Kidney epithelial cell (primary cell): ENCODE results near the gene SMOC1. TPM values are rescaled to one million over a fixed set of nuclear protein-coding genes. Genes with fewer than 3 reads are reported as not detected.

Experiments used
- DNase-seq: peaks from one replicate; pipeline ENCODE4 v3.0.0-alpha.2; 2010; ENCODE audit warnings: low read depth
- H3K27me3 ChIP-seq: 2 replicates; pipeline ENCODE4 v1.6.0; 2011; ENCODE audit warnings: low read length; ENCODE audit not compliant: control insufficient read depth, insufficient read depth
- H3K36me3 ChIP-seq: 2 replicates; pipeline ENCODE4 v1.5.1; 2011; ENCODE audit warnings: low read length; ENCODE audit not compliant: control insufficient read depth, insufficient read depth
- H3K4me3 ChIP-seq: 2 replicates; pipeline ENCODE4 v1.5.1; 2011; ENCODE audit warnings: low read depth, mild to moderate bottlenecking, control low read depth, low read length
- CTCF ChIP-seq: IDR thresholded peaks from 2 replicates; pipeline ENCODE4 v1.5.1; 2011; ENCODE audit warnings: mild to moderate bottlenecking, moderate library complexity, low read length, control low read depth, inconsistent platforms; ENCODE audit not compliant: insufficient read depth, poor library complexity, severe bottlenecking
- total RNA-seq: library from RNA; depleted of rRNA; stranded (reverse); fragments of >200 nt; gene quantifications from 2 replicates; pipeline ENCODE4 v1.2.3, GENCODE V29; 2015

SMOC1 gene
- total RNA-seq, 1 donor from 2014 or later: 2.7 TPM

DNA sequence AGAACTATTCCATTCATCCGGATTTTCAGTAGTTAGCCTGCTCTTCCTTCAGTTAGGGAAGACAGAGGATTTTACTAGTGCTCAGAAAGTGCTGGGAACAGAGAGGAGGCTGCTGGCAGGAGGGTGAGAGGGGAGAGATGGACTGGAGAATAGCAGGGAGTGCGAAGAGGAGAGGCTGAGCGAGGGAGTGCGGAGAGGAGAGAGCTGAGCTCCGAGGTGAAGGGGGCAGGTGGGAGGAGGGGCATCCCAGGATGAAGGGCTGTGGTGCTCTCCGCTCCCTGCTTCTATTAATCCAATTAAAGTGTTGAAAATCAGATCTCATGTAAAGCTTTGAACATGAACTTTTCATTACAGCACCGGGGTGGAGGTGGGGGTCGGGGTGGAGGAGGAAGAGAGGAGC, 20.4 kb upstream of the SMOC1 start:
- TF ChIP-seq CTCF: no peak
- H3K27me3 ChIP-seq: peaks cover 9% of the 10 kb centered on the region
- DNase-seq: no peak
- H3K4me3 ChIP-seq: no peak overlapping the region
- no peaks in the 10 kb centered on the region for H3K36me3 ChIP-seq

- Histone ChIP-seq H3K4me3 (no peak overlapping the region), H3K36me3 (no peaks in the 10 kb centered on the region), H3K27me3 (peaks cover 5% of the 10 kb centered on the region)
- TF ChIP-seq CTCF: no peak
- no peak for DNase-seq
These were observed 19.6 kb upstream of the SMOC1 start for GRCh38 chr14:69859591-69859990.

- no peak overlapping the region for H3K4me3 ChIP-seq
- no peaks in the 10 kb centered on the region for H3K36me3 ChIP-seq
- H3K27me3 ChIP-seq: peaks cover 5% of the 10 kb centered on the region
- DNase-seq: no peak
- TF ChIP-seq CTCF: no peak
These were observed 19.0 kb upstream of the SMOC1 start for GRCh38 chr14:69860221-69860620.

DNA sequence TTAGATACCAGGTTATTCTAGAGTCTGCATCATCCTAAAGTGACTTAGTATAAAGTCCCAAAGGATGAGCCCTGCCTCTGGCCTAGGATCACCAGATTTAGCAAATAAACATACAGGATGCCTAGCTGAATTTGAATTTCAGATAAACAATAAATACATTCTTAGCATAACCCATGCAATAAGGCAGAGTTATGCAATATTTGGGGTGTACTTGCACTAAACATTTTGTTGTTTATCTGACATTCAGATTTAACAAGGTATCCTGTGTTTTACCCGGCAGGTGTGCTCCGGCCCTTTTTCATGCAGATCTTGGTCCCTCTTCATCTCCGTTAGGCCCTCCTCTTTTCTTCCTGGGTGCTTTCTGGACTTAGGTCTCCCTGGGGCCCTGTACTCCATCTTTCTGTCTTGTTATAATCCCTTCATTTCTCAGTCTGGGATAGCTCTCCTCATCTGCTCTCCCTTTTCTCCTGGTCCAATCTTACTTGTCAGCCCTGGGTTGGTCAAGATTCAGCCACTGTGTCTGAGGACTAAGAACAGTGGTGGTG, 18.1 kb upstream of the SMOC1 start:
- no peak overlapping the region for H3K4me3 ChIP-seq
- peaks cover 5% of the 10 kb centered on the region for H3K27me3 ChIP-seq
- TF ChIP-seq CTCF: no peak
- H3K36me3 ChIP-seq: no peaks in the 10 kb centered on the region
- DNase-seq: no peak

DNA sequence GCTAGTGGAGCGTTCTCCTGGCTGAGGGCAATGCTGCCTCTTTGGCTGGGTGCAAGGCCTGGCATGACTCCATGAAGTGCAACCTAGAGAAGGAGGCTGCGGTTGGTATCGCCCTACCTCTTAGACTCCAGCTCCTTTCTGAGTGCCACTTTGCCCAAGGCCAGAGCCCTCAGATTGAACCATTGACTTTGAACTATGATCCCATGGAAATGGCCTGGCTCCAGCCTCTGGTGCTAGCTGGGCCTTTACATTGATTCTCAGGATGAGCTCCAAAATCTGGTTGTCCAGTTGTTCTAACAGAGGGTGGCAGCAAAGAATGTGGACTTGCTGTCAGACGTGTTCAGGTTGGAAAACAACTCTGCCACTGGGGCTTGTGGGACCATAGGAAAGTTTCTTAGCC, 16.1 kb upstream of the SMOC1 start:
- H3K36me3 ChIP-seq: no peaks in the 10 kb centered on the region
- no peak overlapping the region for H3K4me3 ChIP-seq
- H3K27me3 ChIP-seq: peaks cover 5% of the 10 kb centered on the region
- no peak for DNase-seq
- TF ChIP-seq CTCF: no peak

- no peak for DNase-seq
- H3K4me3 ChIP-seq: no peak overlapping the region
- no peak for TF ChIP-seq CTCF
- H3K27me3 ChIP-seq: no peaks in the 10 kb centered on the region
- H3K36me3 ChIP-seq: no peaks in the 10 kb centered on the region
These were observed 13.4 kb upstream of the SMOC1 start for GRCh38 chr14:69865701-69866365.
